ENCODE data around the gene DPH2.

- TF ChIP-seq CTCF (conservative IDR thresholded peaks at IDR 0.05; ENCODE audit: low read length) (no peak), EZH2phosphoT487 (IDR thresholded peaks at IDR 0.05; ENCODE audit: borderline replicate concordance, low read depth, low read length) (no peak)
These were observed 30.4 kb downstream of the DPH2 start for GRCh38 chr1:44000122-44000665.

Data from OCI-LY7 (cell line).